ENCODE results near the gene TMEM79. TPM values are rescaled to one million over a fixed set of nuclear protein-coding genes. Genes with fewer than 3 reads are reported as not detected.

TMEM79 gene
- total and polyA plus RNA-seq, 2 experiments from 2014 or later, result 0.97 to 1.5 TPM

GRCh38 chr1:156242738-156243137 is 41.4 kb upstream of the TMEM79 start (continued):
- TF ChIP-seq ZNF462 (CRISPR knock-in tag; IDR thresholded peaks at IDR 0.05) (no peak), POLR2AphosphoS5 (IDR thresholded peaks at IDR 0.05; ENCODE audit: low read depth) (no peak), EZH2 (IDR thresholded peaks at IDR 0.05; ENCODE audit: low read depth, unreplicated experiment) (no peak), CREB1 (CRISPR knock-in tag; IDR thresholded peaks at IDR 0.05; ENCODE audit: low read depth) (no peak)
- TF ChIP-seq, protein P1, sequence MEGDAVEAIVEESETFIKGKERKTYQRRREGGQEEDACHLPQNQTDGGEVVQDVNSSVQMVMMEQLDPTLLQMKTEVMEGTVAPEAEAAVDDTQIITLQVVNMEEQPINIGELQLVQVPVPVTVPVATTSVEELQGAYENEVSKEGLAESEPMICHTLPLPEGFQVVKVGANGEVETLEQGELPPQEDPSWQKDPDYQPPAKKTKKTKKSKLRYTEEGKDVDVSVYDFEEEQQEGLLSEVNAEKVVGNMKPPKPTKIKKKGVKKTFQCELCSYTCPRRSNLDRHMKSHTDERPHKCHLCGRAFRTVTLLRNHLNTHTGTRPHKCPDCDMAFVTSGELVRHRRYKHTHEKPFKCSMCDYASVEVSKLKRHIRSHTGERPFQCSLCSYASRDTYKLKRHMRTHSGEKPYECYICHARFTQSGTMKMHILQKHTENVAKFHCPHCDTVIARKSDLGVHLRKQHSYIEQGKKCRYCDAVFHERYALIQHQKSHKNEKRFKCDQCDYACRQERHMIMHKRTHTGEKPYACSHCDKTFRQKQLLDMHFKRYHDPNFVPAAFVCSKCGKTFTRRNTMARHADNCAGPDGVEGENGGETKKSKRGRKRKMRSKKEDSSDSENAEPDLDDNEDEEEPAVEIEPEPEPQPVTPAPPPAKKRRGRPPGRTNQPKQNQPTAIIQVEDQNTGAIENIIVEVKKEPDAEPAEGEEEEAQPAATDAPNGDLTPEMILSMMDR (conservative IDR thresholded peaks at IDR 0.05; ENCODE audit: low read depth in 2 of 2), result no peak

GRCh38 chr1:156244126-156244525 is 40.0 kb upstream of the TMEM79 start:
- H3K4me1 Mint-ChIP-seq, result peaks cover 29% of the 10 kb centered on the region
- no peaks in the 10 kb centered on the region for H3K9me3 Mint-ChIP-seq
- Histone ChIP-seq H3K4me3 (no peak overlapping the region), H3K4me1 (ENCODE audit: insufficient read depth) (peaks cover 33% of the 10 kb centered on the region), H3K27me3 (ENCODE audit: insufficient read depth) (no peaks in the 10 kb centered on the region), H3K9me2 (ENCODE audit: insufficient read depth) (no peaks in the 10 kb centered on the region), H3K36me3 (ENCODE audit: insufficient read depth) (no peaks in the 10 kb centered on the region), H4K20me1 (replicated peaks; ENCODE audit: insufficient read depth) (no peaks in the 10 kb centered on the region), H3K4me2 (no peak overlapping the region), H3F3A (replicated peaks; ENCODE audit: low read depth) (peaks cover 15% of the 10 kb centered on the region), H3K79me2 (replicated peaks; ENCODE audit: insufficient read depth) (no peaks in the 10 kb centered on the region), H3K27ac (ENCODE audit: low read depth) (no peak overlapping the region), H2AFZ (no peak overlapping the region)
- DNase-seq (ENCODE audit: low spot score), result no peak
- peaks cover 22% of the 10 kb centered on the region for H3K27me3 Mint-ChIP-seq (ENCODE audit: insufficient read depth, low read depth, poor library complexity)
- TF ChIP-seq EZH2phosphoT487 (IDR thresholded peaks at IDR 0.05; ENCODE audit: unreplicated experiment) (no peak), STAT1 (IDR thresholded peaks at IDR 0.05; ENCODE audit: unreplicated experiment) (no peak), POLR2AphosphoS5 (IDR thresholded peaks at IDR 0.05; ENCODE audit: low read depth) (no peak)
- TF ChIP-seq, protein P2, sequence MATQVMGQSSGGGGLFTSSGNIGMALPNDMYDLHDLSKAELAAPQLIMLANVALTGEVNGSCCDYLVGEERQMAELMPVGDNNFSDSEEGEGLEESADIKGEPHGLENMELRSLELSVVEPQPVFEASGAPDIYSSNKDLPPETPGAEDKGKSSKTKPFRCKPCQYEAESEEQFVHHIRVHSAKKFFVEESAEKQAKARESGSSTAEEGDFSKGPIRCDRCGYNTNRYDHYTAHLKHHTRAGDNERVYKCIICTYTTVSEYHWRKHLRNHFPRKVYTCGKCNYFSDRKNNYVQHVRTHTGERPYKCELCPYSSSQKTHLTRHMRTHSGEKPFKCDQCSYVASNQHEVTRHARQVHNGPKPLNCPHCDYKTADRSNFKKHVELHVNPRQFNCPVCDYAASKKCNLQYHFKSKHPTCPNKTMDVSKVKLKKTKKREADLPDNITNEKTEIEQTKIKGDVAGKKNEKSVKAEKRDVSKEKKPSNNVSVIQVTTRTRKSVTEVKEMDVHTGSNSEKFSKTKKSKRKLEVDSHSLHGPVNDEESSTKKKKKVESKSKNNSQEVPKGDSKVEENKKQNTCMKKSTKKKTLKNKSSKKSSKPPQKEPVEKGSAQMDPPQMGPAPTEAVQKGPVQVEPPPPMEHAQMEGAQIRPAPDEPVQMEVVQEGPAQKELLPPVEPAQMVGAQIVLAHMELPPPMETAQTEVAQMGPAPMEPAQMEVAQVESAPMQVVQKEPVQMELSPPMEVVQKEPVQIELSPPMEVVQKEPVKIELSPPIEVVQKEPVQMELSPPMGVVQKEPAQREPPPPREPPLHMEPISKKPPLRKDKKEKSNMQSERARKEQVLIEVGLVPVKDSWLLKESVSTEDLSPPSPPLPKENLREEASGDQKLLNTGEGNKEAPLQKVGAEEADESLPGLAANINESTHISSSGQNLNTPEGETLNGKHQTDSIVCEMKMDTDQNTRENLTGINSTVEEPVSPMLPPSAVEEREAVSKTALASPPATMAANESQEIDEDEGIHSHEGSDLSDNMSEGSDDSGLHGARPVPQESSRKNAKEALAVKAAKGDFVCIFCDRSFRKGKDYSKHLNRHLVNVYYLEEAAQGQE (IDR thresholded peaks at IDR 0.05; ENCODE audit: unreplicated experiment), result no peak
- TF ChIP-seq, protein P3, sequence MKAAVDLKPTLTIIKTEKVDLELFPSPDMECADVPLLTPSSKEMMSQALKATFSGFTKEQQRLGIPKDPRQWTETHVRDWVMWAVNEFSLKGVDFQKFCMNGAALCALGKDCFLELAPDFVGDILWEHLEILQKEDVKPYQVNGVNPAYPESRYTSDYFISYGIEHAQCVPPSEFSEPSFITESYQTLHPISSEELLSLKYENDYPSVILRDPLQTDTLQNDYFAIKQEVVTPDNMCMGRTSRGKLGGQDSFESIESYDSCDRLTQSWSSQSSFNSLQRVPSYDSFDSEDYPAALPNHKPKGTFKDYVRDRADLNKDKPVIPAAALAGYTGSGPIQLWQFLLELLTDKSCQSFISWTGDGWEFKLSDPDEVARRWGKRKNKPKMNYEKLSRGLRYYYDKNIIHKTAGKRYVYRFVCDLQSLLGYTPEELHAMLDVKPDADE (IDR thresholded peaks at IDR 0.05), result no peak
- no peak for ATAC-seq
- H3K36me3 Mint-ChIP-seq (ENCODE audit: low read depth), result peaks cover 11% of the 10 kb centered on the region
- H3K27ac Mint-ChIP-seq, result no peak overlapping the region
- no peak overlapping the region for H3K4me3 Mint-ChIP-seq

Measured in GM23338 (cell line).